Sigmoid colon (tissue), 4 donors: ENCODE data around the gene DOCK11.

Experiments used
- CTCF ChIP-seq, 4 experiments: fragments of 450-650 bp in 3 of 4; fragments of 200-600 bp in 1 of 4; IDR thresholded peaks; one replicate each; pipeline ENCODE4 v1.5.1; 2016 to 2019; ENCODE audit warnings: antibody characterized with exemption in 4 of 4, mild to moderate bottlenecking in 3 of 4, moderate library complexity in 2 of 4
- EP300 ChIP-seq, 4 donors: sonication (generic); formaldehyde crosslinking; IDR thresholded peaks; one replicate each; pipeline ENCODE4 v1.6.1; 2017; ENCODE audit warnings: antibody characterized with exemption in 4 of 4
- POLR2A ChIP-seq, 2 donors: fragments of 450-650 bp; IDR thresholded peaks; one replicate each; pipeline ENCODE4 v1.6.1; 2016; ENCODE audit warnings: antibody characterized with exemption in 2 of 2, mild to moderate bottlenecking in 2 of 2, moderate library complexity in 2 of 2
- POLR2AphosphoS5 ChIP-seq, 4 donors: sonication (generic); formaldehyde crosslinking; IDR thresholded peaks; one replicate each; pipeline ENCODE4 v1.6.1; 2017; ENCODE audit warnings: antibody characterized with exemption in 4 of 4

GRCh38 chrX:118627084-118627758 is 131.6 kb downstream of the DOCK11 start:
- TF ChIP-seq CTCF (IDR thresholded peaks at IDR 0.05) (peak in 1 of 4 experiments; percentile 16), POLR2AphosphoS5 (IDR thresholded peaks at IDR 0.05) (no peak), EP300 (IDR thresholded peaks at IDR 0.05) (no peak), POLR2A (IDR thresholded peaks at IDR 0.05) (no peak)
